Liver (tissue), 9 donors: ENCODE results near the gene OR5AU1. TPM values are rescaled to one million over a fixed set of nuclear protein-coding genes. Genes with fewer than 3 reads are reported as not detected.

Source experiments
- DNase-seq: peaks from one replicate; pipeline ENCODE4 v3.0.0-alpha.2; 2017; ENCODE audit warnings: low spot score
- H3K27ac ChIP-seq, 2 donors: one replicate each; pipeline ENCODE4 v1.7.0; 2013; ENCODE audit warnings: inconsistent platforms in 2 of 2, low read length in 2 of 2, control low read depth in 1 of 2, low read depth in 1 of 2, mild to moderate bottlenecking in 1 of 2
- H3K27me3 ChIP-seq, 4 donors: one replicate each; pipeline versions ENCODE4 v1.6.1 to v1.7.0; 2013; ENCODE audit warnings: low read length in 3 of 4, inconsistent platforms in 1 of 4, mild to moderate bottlenecking in 1 of 4, moderate library complexity in 1 of 4; ENCODE audit not compliant: control insufficient read depth in 4 of 4, insufficient read depth in 4 of 4
- H3K36me3 ChIP-seq, 4 donors: one replicate each; pipeline versions ENCODE4 v1.6.1 to v1.7.0; 2013; ENCODE audit warnings: low read length in 3 of 4, mild to moderate bottlenecking in 3 of 4, low read depth in 1 of 4, moderate library complexity in 1 of 4; ENCODE audit not compliant: control insufficient read depth in 4 of 4, insufficient read depth in 3 of 4
- H3K4me1 ChIP-seq, 4 donors: one replicate each; pipeline versions ENCODE4 v1.6.1 to v1.7.0; 2013; ENCODE audit warnings: low read length in 3 of 4, mild to moderate bottlenecking in 3 of 4, moderate library complexity in 1 of 4; ENCODE audit not compliant: control insufficient read depth in 4 of 4, insufficient read depth in 4 of 4
- H3K4me3 ChIP-seq, 3 donors: one replicate each; pipeline versions ENCODE4 v1.6.1 to v1.7.0; 2013; ENCODE audit warnings: low read length in 3 of 3, control low read depth in 1 of 3, low read depth in 1 of 3, mild to moderate bottlenecking in 1 of 3
- H3K9ac ChIP-seq, 2 donors: one replicate each; pipeline ENCODE4 v1.7.0; 2013; ENCODE audit warnings: low read length in 2 of 2, mild to moderate bottlenecking in 2 of 2, moderate library complexity in 2 of 2, control low read depth in 1 of 2, low read depth in 1 of 2
- H3K9me3 ChIP-seq, 4 donors: one replicate each; pipeline versions ENCODE4 v1.6.1 to v1.7.0; 2013; ENCODE audit warnings: low read length in 3 of 4; ENCODE audit not compliant: control insufficient read depth in 4 of 4
- CTCF ChIP-seq: fragments of 150-350 bp; IDR thresholded peaks from 2 replicates; pipeline ENCODE4 v1.5.1; 2017; ENCODE audit warnings: improper control_type of control experiment, low read depth, low read length; ENCODE audit not compliant: missing input control
- EGR1 ChIP-seq, 2 donors: IDR thresholded peaks; 2 replicates each; pipeline ENCODE4 v1.6.1; 2016 to 2018; ENCODE audit warnings: antibody characterized with exemption in 2 of 2, low read depth in 2 of 2
- FOXA1 ChIP-seq: IDR thresholded peaks from 2 replicates; pipeline ENCODE4 v1.6.1; 2016; ENCODE audit warnings: antibody characterized with exemption
- FOXA2 ChIP-seq: IDR thresholded peaks from 2 replicates; pipeline ENCODE4 v1.6.1; 2016; ENCODE audit warnings: antibody characterized with exemption
- GABPA ChIP-seq, 2 donors: IDR thresholded peaks in 1 of 2; conservative IDR thresholded peaks in 1 of 2; 2 replicates each; pipeline ENCODE4 v1.6.1; 2016; ENCODE audit warnings: antibody characterized with exemption in 2 of 2, mild to moderate bottlenecking in 1 of 2, moderate library complexity in 1 of 2
- HNF4A ChIP-seq, 2 donors: conservative IDR thresholded peaks; 2 replicates each; pipeline ENCODE4 v1.6.1; 2016; ENCODE audit warnings: antibody characterized with exemption in 2 of 2, mild to moderate bottlenecking in 2 of 2
- HNF4G ChIP-seq: IDR thresholded peaks from 2 replicates; pipeline ENCODE4 v1.6.1; 2016; ENCODE audit warnings: antibody characterized with exemption
- JUND ChIP-seq, 2 donors: IDR thresholded peaks; 2 replicates each; pipeline ENCODE4 v1.6.1; 2016; ENCODE audit warnings: antibody characterized with exemption in 2 of 2
- MAX ChIP-seq: IDR thresholded peaks from 2 replicates; pipeline ENCODE4 v1.6.1; 2016; ENCODE audit warnings: antibody characterized with exemption
- NR2F2 ChIP-seq: IDR thresholded peaks from 2 replicates; pipeline ENCODE4 v1.6.1; 2016; ENCODE audit warnings: antibody characterized with exemption
- RAD21 ChIP-seq, 2 donors: IDR thresholded peaks; 2 replicates each; pipeline ENCODE4 v1.6.1; 2016; ENCODE audit warnings: antibody characterized with exemption in 2 of 2, mild to moderate bottlenecking in 2 of 2
- REST ChIP-seq: IDR thresholded peaks from 2 replicates; pipeline ENCODE4 v1.6.1; 2016; ENCODE audit warnings: antibody characterized with exemption, mild to moderate bottlenecking
- RXRA ChIP-seq, 2 donors: IDR thresholded peaks; 2 replicates each; pipeline ENCODE4 v1.6.1; 2017 to 2018; ENCODE audit warnings: antibody characterized with exemption in 2 of 2, mild to moderate bottlenecking in 1 of 2
- SP1 ChIP-seq: IDR thresholded peaks from 2 replicates; pipeline ENCODE4 v1.6.1; 2018; ENCODE audit warnings: antibody characterized with exemption, mild to moderate bottlenecking
- TAF1 ChIP-seq: conservative IDR thresholded peaks from 2 replicates; pipeline ENCODE4 v1.6.1; 2016; ENCODE audit warnings: antibody characterized with exemption, mild to moderate bottlenecking
- YY1 ChIP-seq: IDR thresholded peaks from 2 replicates; pipeline ENCODE4 v1.6.1; 2016; ENCODE audit warnings: antibody characterized with exemption, mild to moderate bottlenecking
- ZBTB33 ChIP-seq: IDR thresholded peaks from 2 replicates; pipeline ENCODE4 v1.6.1; 2016; ENCODE audit warnings: antibody characterized with exemption
- WGBS: extraction: QIAGEN DNeasy Blood & Tissue Kit; methylation state at CpG from one replicate; pipeline ENCODE4 v1.1.7; 2013; 5-methylcytosine and 5-hydroxymethylcytosine counted together
- polyA plus RNA-seq, 2 donors: library from polyadenylated mRNA; stranded (reverse) in 1 of 2; unstranded in 1 of 2; fragments of 200-250 nt in 1 of 2; fragments of >200 nt in 1 of 2; fragmentation: Nextera tagmentation in 1 of 2; extraction: Ambion mirVana in 1 of 2; gene quantifications; one replicate each; pipeline versions ENCODE4 v1.2.1 to v1.2.3, GENCODE V29; 2013 to 2015
- total RNA-seq, 2 donors: library from RNA; depleted of rRNA; stranded (reverse); fragments of >200 nt; gene quantifications; one replicate each; pipeline ENCODE4 v1.2.3, GENCODE V29; 2014
- donor health status: healthy.
- donor health status: healthy.
- donor health status: healthy.
- donor health status: healthy.
- donor health status: healthy.

Gene OR5AU1
- total RNA-seq, result not detected
- not detected for polyA plus RNA-seq

GRCh38 chr14:21155963-21156362 lies at the start of gene OR5AU1:
OR5AU1 (minus strand) TSS chr14:21156063; CDS start chr14:21155872, 191 bp downstream.
- TF ChIP-seq REST (no peak), FOXA1 (no peak), CTCF (no peak), RXRA (IDR thresholded peaks at IDR 0.05) (no peak), YY1 (no peak), SP1 (no peak), GABPA (IDR thresholded peaks at IDR 0.05 in 1 of 2, conservative IDR thresholded peaks at IDR 0.05 in 1 of 2) (no peak), TAF1 (no peak), HNF4G (no peak), MAX (no peak), EGR1 (IDR thresholded peaks at IDR 0.05; ENCODE audit: low read depth in 2 of 2) (no peak), RAD21 (IDR thresholded peaks at IDR 0.05) (no peak), NR2F2 (no peak), HNF4A (conservative IDR thresholded peaks at IDR 0.05) (no peak), FOXA2 (no peak), JUND (IDR thresholded peaks at IDR 0.05) (no peak), ZBTB33 (no peak)
- DNase-seq, result no peak
- no peak within 1 kb of the TSS for H3K9ac ChIP-seq
- no peaks in the 10 kb centered on the region for H3K9me3 ChIP-seq
- no peaks in the 10 kb centered on the region for H3K36me3 ChIP-seq
- no peaks in the 10 kb centered on the region for H3K4me1 ChIP-seq
- no peak within 1 kb of the TSS for H3K27ac ChIP-seq
- no peak within 1 kb of the TSS for H3K4me3 ChIP-seq
- H3K27me3 ChIP-seq, result no peaks in the 10 kb centered on the region

- peaks cover 7 to 44% (median 32%) of the 10 kb centered on the region in 4 donors for H3K36me3 ChIP-seq
- no peak overlapping the region for H3K27ac ChIP-seq
Measured at GRCh38 chr14:21205026-21205677, 49.3 kb upstream of the OR5AU1 start.

More at GRCh38 chr14:21205026-21205677, 49.3 kb upstream of the OR5AU1 start:
- Histone ChIP-seq H3K4me1 (peaks cover 0 to 13% (median 5%) of the 10 kb centered on the region in 4 donors), H3K9me3 (no peaks in the 10 kb centered on the region), H3K27me3 (no peaks in the 10 kb centered on the region), H3K9ac (no peak overlapping the region), H3K4me3 (no peak overlapping the region)
- TF ChIP-seq MAX, result no peak
- TF ChIP-seq JUND (IDR thresholded peaks at IDR 0.05), result no peak
- peak; percentile 71 to 78 for TF ChIP-seq HNF4A (conservative IDR thresholded peaks at IDR 0.05)
- no peak for TF ChIP-seq REST
- no peak for TF ChIP-seq RXRA (IDR thresholded peaks at IDR 0.05)
- no peak for TF ChIP-seq GABPA (IDR thresholded peaks at IDR 0.05 in 1 of 2, conservative IDR thresholded peaks at IDR 0.05 in 1 of 2)
- no peak for DNase-seq
- WGBS, result 78% methylated on average over 4 of the region's 4 CpGs
